HG03520 (cell line): ENCODE measurements around the gene FARS2.

Source experiments
- ATAC-seq: cut with Tn5 transposase; IDR thresholded peaks from one replicate; pipeline ENCODE4 v1.9.1; 2021; ENCODE audit warnings: mild to moderate bottlenecking, moderate library complexity; ENCODE audit not compliant: unreplicated experiment

FARS2 gene

GRCh38 chr6:5744497-5744896 is 483.2 kb downstream of the FARS2 start:
- ATAC-seq, result no peak

GRCh38 chr6:5745081-5745480 is 483.8 kb downstream of the FARS2 start:
- no peak for ATAC-seq

GRCh38 chr6:5746053-5746758 is 484.9 kb downstream of the FARS2 start:
- ATAC-seq, result no peak

- no peak for ATAC-seq
These were observed 485.4 kb downstream of the FARS2 start for GRCh38 chr6:5746759-5747130.

- no peak for ATAC-seq
These were observed 486.1 kb downstream of the FARS2 start for GRCh38 chr6:5747379-5747778.

GRCh38 chr6:5749016-5749650 is 487.8 kb downstream of the FARS2 start:
- ATAC-seq, result no peak

GRCh38 chr6:5749651-5750215 is 488.4 kb downstream of the FARS2 start:
- no peak for ATAC-seq

GRCh38 chr6:5751525-5752390 is 490.4 kb downstream of the FARS2 start:
- no peak for ATAC-seq

GRCh38 chr6:5752391-5752680 is 491.0 kb downstream of the FARS2 start:
- no peak for ATAC-seq

GRCh38 chr6:5753209-5753608 is 491.9 kb downstream of the FARS2 start:
- no peak for ATAC-seq

GRCh38 chr6:5754904-5755303 is 493.6 kb downstream of the FARS2 start:
- no peak for ATAC-seq

- no peak for ATAC-seq
These were observed 498.3 kb downstream of the FARS2 start for GRCh38 chr6:5759571-5759970.

- ATAC-seq, result no peak
These were observed 500.1 kb downstream of the FARS2 start for GRCh38 chr6:5761370-5761769.

- no peak for ATAC-seq
These were observed 501.3 kb downstream of the FARS2 start for GRCh38 chr6:5762561-5762968.

GRCh38 chr6:5763407-5763806 is 502.1 kb downstream of the FARS2 start:
- ATAC-seq, result no peak

- ATAC-seq, result peak; percentile 50
These were observed 502.6 kb downstream of the FARS2 start for GRCh38 chr6:5763871-5764270.

- peak; percentile 69 for ATAC-seq
These were observed 503.2 kb downstream of the FARS2 start for GRCh38 chr6:5764401-5764955.

GRCh38 chr6:5765141-5765760 is 503.9 kb downstream of the FARS2 start:
- no peak for ATAC-seq

GRCh38 chr6:5766260-5766659 is 504.9 kb downstream of the FARS2 start:
- ATAC-seq, result no peak

- ATAC-seq, result no peak
These were observed 506.2 kb downstream of the FARS2 start for GRCh38 chr6:5767471-5767870.

GRCh38 chr6:5771211-5771610 is 509.9 kb downstream of the FARS2 start:
- no peak for ATAC-seq
